Measurements from ENCODE around the gene TBPL1.
"Not testable (repeated sequence)": the region's sequence is repeated elsewhere in the genome, so short reads cannot be mapped to it uniquely, and the experiment has no call there.

Gene TBPL1

GRCh38 chr6:133952815-133953633, at the start of gene TBPL1:
Gene TBPL1 (plus strand): TSS chr6:133953224. CDS start chr6:133980126, 26,902 bp downstream.
- peak; percentile 77 for DNase-seq (ENCODE audit: low read depth)

- no peak for DNase-seq (ENCODE audit: low read depth)
Measured at GRCh38 chr6:133903855-133904254, 49.2 kb upstream of the TBPL1 start.

- DNase-seq (ENCODE audit: low read depth) = no peak
Measured at GRCh38 chr6:133906050-133906449, 47.0 kb upstream of the TBPL1 start.

DNA sequence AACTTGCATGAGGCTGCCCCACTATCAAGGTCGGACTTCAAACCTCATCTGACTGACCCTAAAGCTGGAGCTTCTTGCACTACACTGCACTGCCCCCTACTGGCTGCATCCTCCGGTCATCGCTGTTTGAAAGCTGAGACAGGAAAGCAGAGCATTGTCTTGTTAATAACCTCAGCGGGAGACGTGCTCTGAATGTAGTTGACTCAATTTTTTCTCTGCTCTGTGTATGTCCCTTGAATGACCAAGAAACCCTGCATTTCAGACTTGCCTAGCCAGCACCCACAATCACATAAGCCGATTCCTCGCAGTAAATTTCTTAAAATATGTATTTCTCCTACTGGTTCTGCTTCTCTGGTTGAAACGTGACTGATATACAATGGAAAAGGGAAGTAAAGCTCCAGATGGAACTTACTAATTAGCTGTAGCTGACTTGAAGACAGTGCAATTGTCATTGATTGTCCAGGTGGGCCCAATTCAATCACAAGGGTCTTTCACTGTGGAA, 36.3 kb upstream of the TBPL1 start:
- peak; percentile 72 for DNase-seq (ENCODE audit: low read depth)

- no peak for DNase-seq (ENCODE audit: low read depth)
Measured at GRCh38 chr6:133917781-133918180, 35.2 kb upstream of the TBPL1 start.

DNA sequence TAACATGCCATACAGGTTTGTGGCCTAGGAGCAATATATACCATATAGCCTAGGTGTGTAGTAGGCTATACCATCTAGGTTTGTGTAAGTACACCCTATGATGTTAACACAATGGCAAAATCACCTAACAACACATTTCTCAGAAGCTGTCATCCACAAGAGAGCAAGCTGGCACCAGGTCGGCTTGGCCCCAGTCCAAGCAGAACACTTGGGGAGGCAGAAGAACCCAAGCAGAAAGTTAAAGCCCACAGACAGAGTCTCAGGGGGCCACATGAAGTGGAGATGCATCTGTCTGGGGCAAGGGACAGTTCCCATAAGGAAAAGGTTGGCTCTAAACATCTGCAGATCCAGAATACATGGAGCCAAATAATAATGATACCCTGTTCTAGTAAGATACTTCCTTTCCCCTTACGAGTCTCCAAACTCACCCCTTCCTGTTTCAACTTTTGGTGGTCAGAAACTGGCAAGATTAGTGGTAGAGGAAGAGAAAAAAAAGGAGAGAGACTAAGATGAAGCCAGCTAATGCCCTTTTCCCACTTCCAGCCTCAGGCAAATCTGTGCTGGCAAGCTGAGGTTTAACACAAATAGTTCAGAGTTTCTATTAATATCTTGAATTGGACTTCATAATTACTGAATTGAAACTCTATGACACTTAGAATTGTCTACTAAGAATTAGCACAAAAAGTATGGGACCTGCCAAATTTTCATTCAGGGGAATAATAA, 34.7 kb upstream of the TBPL1 start:
- DNase-seq (ENCODE audit: low read depth) = no peak

- no peak for DNase-seq (ENCODE audit: low read depth)
Measured at GRCh38 chr6:133919362-133919761, 33.7 kb upstream of the TBPL1 start.

DNA sequence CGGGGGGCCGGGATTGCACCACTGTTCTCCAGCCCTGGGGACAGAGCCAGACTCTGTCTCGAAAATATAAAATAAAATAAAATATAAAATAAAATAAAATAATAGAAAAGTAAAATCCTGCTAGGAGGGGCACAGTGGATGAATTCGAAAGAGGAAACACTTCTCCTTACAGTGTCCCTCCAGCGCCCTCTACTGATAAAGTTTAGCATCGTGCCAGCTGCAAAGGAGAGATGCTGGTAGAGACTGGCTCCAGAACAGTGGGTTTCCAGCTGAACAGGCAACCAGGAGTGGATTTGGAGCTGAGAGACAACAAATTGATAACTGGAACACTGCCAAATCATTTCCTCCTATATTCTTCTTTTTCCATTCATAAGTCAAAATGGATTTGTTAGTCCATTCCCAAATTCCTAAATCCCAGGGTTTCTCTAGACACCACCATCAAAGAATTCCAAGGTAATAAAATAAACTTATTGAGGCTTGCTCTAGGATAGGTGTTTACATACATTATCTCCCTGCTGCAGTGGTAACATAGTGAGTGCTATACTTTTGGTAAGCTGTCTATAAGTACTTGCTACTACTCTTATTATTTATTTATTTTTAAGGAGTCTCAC, 31.7 kb upstream of the TBPL1 start:
- peak; percentile 47 for DNase-seq (ENCODE audit: low read depth)

DNA sequence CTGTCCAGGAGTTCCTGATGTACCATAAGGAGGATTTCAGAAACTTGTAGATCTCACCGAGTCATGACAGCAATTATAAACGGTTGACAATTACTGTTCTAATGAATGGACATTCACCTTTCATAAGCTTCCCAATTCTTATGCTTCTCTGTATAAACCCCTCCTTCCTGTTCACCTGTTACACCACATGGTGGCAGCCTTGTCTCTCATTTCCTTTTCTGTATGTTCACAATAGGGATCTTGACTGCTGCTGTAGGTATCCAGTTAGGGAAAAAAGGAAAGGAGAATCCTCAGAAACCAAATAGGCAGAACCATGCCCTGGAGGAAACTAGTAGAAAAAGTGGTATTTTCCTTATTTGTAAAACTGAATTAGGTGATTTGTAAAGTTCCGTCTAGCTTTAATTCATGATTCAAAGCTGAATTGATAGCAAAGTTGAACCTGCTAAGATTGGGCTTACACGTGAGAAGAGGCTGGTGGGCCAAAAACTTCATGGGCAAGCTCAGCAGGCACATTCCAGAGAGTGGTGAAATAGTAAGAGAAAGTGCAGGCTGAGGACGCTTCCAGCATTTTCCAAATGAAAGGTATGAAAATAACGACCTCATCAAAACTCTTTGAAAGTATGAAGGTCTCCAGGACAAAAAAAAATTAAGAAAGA, 29.0 kb upstream of the TBPL1 start:
- DNase-seq (ENCODE audit: low read depth) = peak; percentile 49

GRCh38 chr6:133931221-133931620, 21.8 kb upstream of the TBPL1 start:
- not testable (repeated sequence) for DNase-seq (ENCODE audit: low read depth)

GRCh38 chr6:133936352-133936751, 16.7 kb upstream of the TBPL1 start:
- DNase-seq (ENCODE audit: low read depth) = not testable (repeated sequence)

- no peak for DNase-seq (ENCODE audit: low read depth)
Measured at GRCh38 chr6:133937909-133938308, 15.1 kb upstream of the TBPL1 start.

GRCh38 chr6:133938533-133938932, 14.5 kb upstream of the TBPL1 start:
- DNase-seq (ENCODE audit: low read depth) = no peak

DNA sequence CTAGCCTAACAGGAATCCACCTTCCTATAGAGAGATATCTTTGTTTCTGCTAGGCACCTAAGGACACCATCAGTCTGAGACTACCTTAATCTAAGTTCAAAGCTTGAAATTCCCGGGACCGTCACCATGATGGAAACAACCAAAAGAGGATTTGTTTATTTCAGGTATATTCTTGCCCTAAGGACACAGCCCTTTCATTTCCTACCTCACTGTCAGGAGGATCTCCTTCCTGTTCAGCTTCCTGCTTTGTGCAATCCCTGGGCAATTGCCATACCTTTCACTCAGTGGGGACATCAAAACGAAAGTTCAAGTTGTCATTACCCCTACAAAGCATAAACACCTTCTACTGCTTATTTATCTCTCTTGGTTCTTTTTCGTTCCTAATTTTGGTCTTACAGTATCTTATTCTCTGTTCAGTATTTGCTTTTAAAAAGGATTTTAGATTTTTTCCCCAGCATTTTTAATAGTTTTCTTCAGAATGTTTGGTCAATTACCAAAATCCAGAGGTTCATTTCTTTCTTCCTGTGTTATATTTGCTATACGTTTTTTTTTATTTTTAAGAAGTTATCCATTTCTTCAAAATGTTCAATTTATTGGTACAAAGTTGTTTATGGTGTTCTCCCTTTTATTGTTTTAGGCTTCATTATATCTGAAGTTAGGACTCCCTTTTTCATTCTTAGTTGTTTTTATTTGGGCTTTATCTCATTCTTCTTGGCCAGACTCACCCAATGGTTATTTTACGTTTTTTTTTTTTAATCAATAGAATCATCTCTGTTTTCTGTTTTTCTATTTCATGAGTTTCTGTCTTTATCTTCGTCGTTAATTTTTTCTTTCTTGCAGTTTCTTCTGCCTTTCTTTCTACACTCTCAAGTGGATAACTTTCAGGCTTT, 13.0 kb upstream of the TBPL1 start:
- no peak for DNase-seq (ENCODE audit: low read depth)

GRCh38 chr6:133945158-133945557, 7.9 kb upstream of the TBPL1 start:
- DNase-seq (ENCODE audit: low read depth) = peak; percentile 16

GRCh38 chr6:133947302-133947900, 5.6 kb upstream of the TBPL1 start:
- DNase-seq (ENCODE audit: low read depth) = no peak

DNA sequence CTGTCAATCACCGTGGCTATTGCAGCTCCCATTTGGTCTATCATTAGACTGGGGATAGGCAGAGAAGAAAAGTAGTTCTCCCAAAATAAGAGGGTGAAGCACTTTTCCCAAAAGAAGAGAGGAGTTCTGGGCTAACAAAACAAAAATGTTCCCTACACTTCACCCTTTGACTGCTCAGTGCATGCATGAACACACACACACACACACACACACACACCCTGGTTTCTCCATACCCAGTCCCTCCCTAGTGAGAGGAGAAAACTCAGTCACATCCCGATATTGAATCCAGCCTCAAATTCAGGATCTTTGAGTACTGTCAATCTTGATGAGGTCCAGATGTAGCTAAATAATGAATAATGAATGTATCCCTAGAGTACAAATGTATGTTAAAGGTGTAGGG, 4.6 kb upstream of the TBPL1 start:
- no peak for DNase-seq (ENCODE audit: low read depth)

GRCh38 chr6:133951227-133951626, 1.8 kb upstream of the TBPL1 start:
- no peak for DNase-seq (ENCODE audit: low read depth)

DNA sequence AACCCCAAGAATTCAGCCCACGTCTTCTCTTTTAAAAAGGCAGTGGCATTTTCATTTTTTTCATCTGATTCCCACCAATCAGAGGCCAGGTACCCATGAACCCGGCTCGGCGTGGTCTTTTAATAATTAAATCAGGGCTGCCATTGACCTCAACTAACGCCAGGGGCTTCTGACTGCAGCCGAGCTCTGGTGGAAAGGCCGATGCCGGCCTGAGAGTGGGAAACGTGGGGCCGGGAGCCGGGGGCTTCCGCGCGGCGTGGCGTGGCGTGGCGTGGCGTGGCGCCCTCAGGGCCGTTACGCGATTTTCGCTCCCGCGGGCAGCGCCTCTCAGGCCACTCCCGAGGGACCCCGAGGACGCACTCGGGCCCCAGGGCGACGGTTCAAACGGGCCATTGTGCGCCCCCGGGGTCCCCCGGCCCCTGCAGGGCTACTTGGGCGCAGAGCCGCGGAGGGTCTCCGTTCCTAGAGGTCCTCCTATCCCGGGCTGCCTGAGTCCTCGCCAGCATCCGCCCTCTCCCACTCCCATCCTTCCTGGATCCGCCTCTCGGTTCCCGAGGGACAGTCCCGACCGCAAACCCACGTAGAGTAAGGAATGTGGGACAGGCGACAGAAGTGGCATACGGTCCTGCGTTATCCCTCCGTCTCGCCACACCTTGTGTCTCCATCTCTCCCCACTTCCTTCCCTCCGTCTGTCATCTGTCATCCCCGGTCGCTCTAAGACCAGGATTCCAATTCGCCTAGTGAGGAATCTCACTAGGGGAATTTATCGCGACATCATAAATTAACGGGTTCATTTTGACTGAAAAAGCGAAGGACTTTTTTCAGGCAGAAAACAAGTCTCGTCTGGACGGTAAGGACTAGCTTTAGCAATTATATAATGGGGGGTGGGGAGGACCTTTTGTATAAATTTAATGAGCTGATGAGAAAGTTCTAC, 876 bp upstream of the TBPL1 start:
- DNase-seq (ENCODE audit: low read depth) = peak; percentile 56
